Gastroesophageal sphincter (tissue), 3 donors: ENCODE measurements around the gene LMNTD2.

ENCODE experiments used
- POLR2A ChIP-seq, 2 donors: fragments of 450-650 bp; IDR thresholded peaks; one replicate each; pipeline ENCODE4 v1.6.1; 2017; ENCODE audit warnings: antibody characterized with exemption in 2 of 2, mild to moderate bottlenecking in 2 of 2, moderate library complexity in 1 of 2
- TF ChIP-seq, protein P1 (sequence below), 4 experiments: fragments of 200-600 bp in 2 of 4; fragments of 450-650 bp in 2 of 4; sonication (generic) in 1 of 4; IDR thresholded peaks; one replicate each; pipeline ENCODE4 v1.5.1; 2017 to 2019; ENCODE audit warnings: antibody characterized with exemption in 4 of 4, mild to moderate bottlenecking in 2 of 4, moderate library complexity in 2 of 4

DNA sequence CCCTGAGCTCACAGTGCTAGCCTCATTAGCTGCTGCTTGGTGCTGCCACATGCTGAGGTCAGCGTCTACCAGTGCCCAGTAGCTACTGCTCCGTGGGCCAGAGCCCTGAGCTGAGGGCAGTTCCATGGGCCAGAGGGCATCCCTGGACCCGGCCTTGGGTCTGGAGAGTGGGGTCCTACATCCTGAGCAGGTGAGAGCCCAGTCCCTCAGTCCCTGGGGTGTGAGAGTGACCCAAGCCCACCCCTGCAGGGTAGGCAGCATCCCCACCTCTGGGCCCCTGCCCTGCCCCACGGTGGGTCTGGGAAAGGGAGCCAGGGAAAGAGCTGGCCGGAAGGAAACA lies 9.8 kb downstream of the LMNTD2 start:
- TF ChIP-seq, protein P1, sequence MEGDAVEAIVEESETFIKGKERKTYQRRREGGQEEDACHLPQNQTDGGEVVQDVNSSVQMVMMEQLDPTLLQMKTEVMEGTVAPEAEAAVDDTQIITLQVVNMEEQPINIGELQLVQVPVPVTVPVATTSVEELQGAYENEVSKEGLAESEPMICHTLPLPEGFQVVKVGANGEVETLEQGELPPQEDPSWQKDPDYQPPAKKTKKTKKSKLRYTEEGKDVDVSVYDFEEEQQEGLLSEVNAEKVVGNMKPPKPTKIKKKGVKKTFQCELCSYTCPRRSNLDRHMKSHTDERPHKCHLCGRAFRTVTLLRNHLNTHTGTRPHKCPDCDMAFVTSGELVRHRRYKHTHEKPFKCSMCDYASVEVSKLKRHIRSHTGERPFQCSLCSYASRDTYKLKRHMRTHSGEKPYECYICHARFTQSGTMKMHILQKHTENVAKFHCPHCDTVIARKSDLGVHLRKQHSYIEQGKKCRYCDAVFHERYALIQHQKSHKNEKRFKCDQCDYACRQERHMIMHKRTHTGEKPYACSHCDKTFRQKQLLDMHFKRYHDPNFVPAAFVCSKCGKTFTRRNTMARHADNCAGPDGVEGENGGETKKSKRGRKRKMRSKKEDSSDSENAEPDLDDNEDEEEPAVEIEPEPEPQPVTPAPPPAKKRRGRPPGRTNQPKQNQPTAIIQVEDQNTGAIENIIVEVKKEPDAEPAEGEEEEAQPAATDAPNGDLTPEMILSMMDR (IDR thresholded peaks at IDR 0.05) = no peak
- no peak for TF ChIP-seq POLR2A (IDR thresholded peaks at IDR 0.05)
